Embryonic facial prominence (tissue), 1 donor: ENCODE measurements around the gene NDC80.
"Not testable (repeated sequence)": the region's sequence is repeated elsewhere in the genome, so short reads cannot be mapped to it uniquely, and the experiment has no call there.

Experiments used
- DNase-seq: peaks from one replicate; pipeline ENCODE4 v3.0.0-alpha.2; 2016; ENCODE audit errors: extremely low spot score

The NDC80 gene

DNA sequence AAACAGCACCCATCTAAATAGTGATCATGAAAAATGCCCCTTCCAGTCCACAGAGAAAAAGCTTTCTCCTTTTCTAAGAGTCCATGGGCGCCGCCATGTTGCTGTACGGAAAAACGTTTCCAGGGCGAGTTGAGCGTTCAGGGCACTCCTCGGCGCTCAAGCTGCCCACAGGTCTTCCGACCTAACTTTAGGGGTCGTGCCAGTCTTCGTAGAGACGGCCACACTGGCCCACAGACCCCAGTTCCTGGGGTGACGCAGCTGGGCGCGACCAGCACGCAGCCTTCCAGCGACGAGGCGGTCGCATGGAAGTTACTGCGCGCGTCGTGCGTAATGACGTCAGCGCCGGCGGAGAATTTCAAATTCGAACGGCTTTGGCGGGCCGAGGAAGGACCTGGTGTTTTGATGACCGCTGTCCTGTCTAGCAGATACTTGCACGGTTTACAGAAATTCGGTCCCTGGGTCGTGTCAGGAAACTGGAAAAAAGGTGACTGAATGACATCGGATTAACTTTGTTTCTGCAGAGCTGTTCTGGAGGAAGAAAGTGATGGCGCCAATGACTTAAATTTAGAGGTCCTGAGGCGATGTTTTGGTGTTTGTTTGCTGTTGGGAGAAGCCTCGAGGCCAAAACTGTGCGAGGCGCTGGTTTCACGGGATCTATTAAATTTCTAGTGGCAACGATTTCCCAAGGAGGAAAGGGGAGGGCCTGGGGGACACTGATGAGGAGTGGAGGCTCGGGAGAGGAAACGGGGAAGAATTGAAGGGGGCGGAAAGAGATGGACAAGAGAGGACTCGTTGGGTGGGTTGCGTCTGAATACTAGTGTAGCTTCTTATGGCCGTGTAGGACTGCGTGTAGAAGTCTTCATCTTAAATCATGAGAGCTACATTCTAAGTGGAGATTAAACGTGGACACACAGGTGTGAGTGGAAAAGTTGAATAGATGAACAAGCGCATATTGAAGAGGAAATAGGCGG is at the start of gene NDC80, which contains the start of gene METTL4:
NDC80 (plus strand) TSS at position 358 of the 971 bp plus-strand sequence. CDS start 1,429 bp downstream, outside the sequence.
METTL4 (minus strand) TSS at position 306 of the 971 bp plus-strand sequence. CDS start 4,289 bp downstream, outside the sequence.
- DNase-seq = peak; percentile 80

DNA sequence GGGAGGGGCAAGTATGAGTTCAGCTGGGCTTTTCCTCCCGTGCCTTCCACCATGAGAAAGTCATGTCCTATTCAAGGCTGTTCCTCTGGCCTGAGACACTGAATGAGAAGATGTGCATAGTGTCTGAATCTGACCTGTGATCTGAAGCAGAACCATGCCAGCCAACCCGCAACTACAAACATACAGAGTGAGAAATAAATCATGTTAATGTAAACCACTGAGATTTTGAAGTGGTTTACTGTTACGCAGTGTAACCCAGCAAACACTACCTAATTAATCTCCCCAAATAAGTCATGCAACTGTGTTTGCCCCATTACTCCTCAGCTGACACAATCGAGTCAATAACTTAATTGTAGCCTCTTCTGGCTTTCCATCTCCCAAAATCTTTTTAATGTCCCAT is 49.2 kb upstream of the NDC80 start:
- DNase-seq = no peak

DNA sequence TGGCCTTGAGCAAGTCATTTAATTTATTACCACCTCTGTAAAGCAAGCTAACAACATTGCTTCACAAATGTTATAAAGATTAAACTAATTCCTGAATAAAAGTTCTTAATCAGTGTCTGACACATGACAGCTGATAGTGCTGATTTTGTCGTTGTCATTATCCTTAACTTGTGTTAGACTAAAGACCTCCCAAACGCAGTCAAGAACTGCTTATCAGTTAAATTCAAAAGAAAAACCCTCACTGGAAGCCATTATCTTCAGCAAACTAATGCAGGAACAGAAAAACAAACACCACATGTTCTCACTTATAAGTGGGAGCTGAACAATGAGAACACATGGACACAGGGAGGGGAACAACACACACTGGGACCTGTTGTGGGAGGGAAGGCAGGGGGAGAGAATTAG is 46.6 kb upstream of the NDC80 start:
- not testable (repeated sequence) for DNase-seq

DNA sequence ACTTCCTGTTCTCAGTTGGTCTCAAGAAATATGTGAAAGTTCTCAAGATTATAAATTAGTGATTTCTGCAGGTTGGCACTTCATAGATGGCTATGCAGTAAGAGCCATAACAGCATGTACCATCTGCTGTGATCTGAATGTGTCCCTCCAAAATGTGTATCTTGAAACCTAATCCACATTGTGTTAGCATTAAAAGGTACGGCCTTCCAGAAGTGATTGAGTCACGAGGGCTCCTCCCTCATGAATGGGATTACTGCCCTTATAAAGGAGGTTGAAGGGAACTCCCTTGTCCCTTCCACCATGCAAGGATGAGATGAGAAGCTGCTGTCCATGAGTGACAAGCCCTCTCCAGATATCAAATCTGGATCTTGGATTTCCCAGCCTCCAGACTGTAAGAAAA is 45.0 kb upstream of the NDC80 start:
- DNase-seq = no peak

DNA sequence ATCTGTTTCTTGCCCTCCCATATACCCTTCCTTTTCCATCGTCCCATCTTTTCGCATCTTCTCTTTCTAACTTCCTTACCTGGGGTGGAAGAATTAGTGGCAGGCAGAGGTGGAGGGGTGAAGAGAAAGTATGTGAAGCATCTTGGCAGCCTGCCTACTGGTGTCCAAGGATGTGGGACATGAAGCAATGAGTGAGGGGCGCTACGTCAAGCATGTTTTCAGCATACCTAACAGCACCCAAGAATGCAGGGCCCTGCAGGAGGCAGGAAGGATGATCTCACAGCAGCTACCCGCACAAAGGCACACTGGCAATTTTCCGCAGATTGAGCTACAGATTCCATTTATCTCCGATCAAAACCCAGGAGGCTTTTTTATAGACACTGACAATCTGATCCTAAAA is 42.2 kb upstream of the NDC80 start:
- DNase-seq = no peak

DNA sequence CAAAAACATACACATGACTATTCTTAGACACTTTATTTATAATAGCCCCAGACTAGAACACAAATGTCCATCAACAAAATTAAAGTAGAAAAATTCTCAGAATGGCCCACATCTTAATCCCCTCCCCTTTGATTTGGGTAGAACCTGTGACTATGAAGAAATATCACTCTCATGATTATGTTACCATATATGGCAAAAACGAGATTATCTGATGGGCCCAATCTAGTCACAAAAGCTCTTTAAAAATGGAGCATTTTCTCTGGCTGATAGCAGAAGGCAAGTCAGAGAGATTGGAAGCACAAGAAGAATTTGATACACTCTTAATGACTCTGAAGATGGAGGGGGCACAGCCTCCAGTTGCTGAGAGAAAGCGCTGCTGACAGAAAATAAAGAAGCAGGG is 39.6 kb upstream of the NDC80 start:
- DNase-seq = no peak

- no peak for DNase-seq
These were observed 38.6 kb upstream of the NDC80 start for GRCh38 chr18:2532797-2533196.

DNA sequence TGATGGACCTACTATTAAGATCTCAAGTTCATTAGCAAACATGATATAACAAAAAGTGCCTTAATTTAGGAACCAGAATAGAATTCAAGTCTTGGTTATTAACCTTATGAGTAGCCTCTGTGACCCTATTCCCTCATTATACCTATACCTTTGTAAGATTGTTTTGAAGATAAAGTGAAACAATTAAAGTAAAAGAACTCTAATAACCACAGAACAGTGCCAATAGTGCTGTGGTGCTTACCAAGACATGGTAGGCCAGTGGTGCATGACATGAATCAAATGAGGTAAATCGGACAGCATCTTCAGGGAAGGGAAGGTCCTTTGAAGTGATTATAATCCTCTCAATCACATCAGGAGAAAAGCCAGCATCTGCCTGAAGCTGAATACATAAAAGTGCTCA is 36.5 kb upstream of the NDC80 start:
- no peak for DNase-seq

DNA sequence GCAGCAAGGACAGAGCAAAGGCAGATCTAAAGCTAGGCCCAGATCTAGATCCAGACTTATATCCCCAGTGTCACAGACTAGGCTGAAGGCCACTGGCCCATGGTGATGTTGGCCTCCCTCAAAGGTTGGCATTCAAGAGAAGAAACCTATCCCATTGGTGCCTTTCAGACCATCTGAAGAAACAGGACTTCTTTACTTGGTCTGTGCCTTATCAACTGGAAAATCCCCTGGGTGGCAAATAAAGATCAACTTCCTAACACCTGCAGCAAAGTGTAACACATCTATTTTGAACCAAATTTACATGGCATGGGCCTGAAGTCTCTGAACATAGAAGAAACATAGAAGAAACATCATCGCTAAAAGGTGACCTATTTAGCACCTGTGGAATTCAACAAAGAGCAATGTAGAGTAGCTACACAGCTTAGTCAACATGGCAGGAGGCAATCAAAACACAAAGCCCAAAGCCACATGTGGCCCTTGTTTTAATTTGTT is 35.9 kb upstream of the NDC80 start:
- DNase-seq = no peak

DNA sequence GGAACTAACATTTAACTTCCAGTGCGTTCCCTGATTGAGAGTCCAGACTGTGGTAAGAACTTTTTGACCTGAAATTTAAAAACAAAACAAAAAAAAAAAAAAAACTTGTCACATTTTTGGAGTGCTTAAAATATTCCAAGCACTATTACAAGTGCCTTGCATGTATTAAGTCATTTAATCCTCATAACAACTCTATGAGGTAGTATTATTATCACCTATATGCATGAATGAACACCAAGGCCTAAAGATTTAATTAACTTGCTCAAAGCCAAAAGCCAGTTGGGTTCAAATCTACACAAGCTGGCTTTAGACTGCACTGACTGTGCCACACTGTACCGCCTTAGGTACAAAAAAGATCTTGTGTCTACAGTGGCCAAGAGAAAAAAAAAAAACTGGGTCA is 35.3 kb upstream of the NDC80 start:
- DNase-seq = no peak

DNA sequence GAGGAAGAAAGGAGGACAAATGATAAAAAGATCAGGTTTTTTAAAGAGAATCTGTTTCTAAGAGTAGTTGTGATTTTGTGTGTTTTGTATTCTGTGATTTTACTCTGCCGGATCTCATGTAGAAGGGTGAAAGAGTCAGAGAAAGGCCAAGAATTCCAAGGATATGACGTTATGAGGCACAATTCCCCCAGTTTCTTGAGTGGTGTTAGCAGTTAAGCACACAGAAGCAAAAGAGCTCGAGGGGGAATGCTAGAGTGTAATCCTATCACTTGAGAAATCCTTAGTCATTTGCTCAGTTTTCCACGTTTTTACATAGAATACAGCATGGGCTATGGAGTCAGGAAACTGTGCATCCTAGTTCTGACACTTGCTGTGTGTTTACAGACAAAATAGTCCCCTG is 34.9 kb upstream of the NDC80 start:
- DNase-seq = no peak

DNA sequence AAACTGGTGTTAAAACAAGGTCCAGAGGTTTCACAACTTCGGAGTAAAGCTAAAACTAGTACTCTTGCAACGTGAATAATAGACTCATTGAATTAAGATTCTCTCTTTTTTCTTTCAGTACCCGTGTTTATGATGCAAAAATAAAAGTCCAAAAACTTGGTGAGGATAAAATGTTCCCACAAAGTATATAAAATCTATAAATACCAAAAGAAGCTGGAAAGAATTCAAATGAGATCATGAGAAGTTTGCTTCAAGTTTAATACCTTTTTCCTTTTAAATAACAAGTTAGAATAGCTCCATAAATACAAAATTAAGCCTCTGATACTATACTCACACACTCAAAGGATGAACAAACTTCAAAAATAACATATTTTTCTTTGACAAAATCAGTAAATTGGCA is 34.1 kb upstream of the NDC80 start:
- DNase-seq = no peak

DNA sequence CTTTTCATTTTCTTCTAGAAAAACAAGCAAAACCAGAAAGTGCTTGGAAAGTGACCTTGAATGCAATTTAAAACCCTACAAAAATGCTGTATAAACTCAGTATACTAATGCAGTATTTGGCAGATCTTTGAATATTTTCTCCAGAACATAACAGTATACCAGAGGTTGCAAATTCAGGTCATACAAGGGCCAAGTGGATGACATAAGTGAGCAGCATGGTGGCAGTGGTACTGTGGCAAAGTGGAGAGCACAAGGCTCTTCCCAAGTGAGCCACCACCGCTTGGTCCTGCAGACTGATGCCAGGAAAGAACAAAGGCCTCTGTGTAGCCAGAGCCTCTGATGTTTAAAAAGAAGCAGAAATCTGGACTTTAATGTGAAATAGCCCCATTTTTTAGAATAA is 33.1 kb upstream of the NDC80 start:
- no peak for DNase-seq

GRCh38 chr18:2538844-2539243 is 32.5 kb upstream of the NDC80 start:
- DNase-seq = no peak

DNA sequence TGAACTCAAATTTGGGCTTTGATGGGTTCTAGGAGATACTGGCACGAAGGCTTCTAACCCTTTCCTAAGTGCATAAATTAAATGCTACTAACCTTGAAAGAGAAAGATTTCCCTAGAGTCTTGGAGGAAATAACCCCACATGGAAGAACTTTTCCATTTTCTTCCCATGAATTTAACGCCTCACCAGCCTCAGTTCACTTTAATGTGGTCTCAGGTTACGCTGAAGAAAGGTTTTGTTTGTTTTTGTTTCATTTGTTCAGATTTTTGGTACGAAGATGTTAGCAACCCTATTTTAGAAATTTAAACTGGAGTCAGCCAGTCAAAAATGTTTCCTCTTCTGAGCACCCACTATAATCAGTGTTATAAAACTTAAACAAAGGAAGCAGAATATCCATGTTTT is 30.8 kb upstream of the NDC80 start:
- no peak for DNase-seq

DNA sequence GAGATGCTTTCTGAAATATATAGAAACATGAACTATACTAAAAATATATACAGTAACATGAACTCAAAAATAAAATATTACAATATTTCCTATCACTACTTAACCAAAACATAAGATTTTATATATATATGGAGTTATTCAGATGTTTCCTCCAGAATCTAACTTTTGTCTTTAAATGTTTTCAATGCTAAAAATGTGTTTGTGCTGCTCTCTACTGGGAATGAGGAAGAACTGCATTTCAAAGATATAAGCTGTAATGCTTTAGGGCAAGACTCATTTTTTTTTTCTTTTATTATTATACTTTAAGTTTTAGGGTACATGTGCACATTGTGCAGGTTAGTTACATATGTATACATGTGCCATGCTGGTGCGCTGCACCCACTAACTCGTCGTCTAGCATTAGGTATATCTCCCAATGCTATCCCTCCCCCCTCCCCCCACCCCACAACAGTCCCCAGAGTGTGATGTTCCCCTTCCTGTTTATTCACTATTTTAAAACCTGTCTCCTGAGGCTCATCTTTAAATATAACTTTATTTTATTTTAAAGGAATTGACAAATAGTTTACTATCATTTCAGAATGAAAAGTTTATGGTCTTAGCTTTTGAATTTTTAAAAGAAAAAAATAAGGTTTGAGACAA is 29.3 kb upstream of the NDC80 start:
- peak; percentile 65 for DNase-seq

DNA sequence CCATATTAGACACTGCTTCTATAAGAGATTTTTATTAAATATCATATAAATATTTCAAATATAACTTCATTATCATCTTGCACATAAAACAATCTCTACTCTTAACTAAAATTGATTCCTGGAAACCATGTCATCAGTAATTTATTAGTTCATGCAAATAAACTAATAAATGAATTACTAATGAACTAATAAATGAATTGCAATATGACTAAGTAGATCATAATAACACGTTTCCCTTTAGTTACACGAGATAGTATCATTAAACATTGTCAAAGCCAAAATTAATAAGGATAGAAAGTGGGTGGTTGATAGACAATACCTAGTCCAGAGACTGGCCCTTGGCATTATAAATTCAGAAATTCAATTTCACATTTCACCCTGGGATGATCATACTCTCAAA is 26.2 kb upstream of the NDC80 start:
- no peak for DNase-seq

- DNase-seq = peak; percentile 49
These were observed 23.8 kb upstream of the NDC80 start for GRCh38 chr18:2547477-2548087.

- DNase-seq = no peak
These were observed 21.9 kb upstream of the NDC80 start for GRCh38 chr18:2549462-2549861.

- no peak for DNase-seq
These were observed 19.9 kb upstream of the NDC80 start for GRCh38 chr18:2551425-2551824.

DNA sequence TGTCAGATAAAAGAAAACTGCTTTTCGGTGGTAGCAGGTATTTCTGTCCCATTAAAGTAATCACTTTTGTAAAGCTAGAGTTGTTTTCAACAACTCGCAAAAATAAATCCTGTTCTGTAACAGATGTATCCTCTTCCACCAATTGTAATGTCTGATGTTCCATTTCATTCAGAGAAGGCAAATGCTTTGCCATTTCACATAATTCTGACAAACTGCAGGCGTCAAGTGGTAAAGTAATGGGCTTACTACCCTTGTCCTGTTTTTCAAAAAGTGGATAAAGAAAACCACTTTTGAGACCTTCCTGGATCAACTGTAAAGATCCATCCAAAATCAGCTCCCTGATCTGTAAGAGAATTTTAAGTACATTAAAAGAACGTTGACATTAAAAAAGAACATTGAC is 16.7 kb upstream of the NDC80 start:
- DNase-seq = no peak

DNA sequence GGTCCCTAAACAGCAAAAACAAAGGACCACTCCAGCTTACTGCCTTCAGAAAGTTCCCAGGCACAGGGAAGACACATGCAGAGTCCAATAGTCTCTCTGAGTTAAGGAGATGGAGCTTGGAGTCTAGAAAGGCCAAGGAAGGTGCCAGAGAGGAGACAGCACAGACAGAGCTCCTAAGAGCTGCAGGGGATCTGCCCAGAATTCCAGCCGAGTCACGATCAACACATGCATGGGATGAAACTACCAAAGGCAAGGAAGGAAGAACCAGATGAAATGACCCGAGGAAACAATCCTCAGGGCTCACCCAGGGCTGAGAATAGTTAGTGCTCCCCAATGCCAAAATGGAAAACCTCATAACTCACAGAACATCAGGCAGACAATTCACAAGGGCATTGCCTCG is 15.5 kb upstream of the NDC80 start:
- no peak for DNase-seq
